Stimulated activated CD8-positive, alpha-beta memory T cell treated with anti-CD3 and anti-CD28 coated beads, Interleukin-4, amount 100 ng/mL, for 4 hours (primary cell): ENCODE results near the gene HES4.
"Not testable (repeated sequence)": the region's sequence is repeated elsewhere in the genome, so short reads cannot be mapped to it uniquely, and the experiment has no call there.

Experiments
- DNase-seq, 2 donors: peaks; one replicate each; pipeline ENCODE4 v3.0.0-alpha.2; 2020; ENCODE audit warnings: low read depth in 2 of 2, low spot score in 1 of 2

HES4 gene

GRCh38 chr1:980602-981395, 19.1 kb downstream of the HES4 start:
- DNase-seq: no peak

GRCh38 chr1:980137-980571, 19.7 kb downstream of the HES4 start:
- no peak for DNase-seq

GRCh38 chr1:979744-980072, 20.2 kb downstream of the HES4 start:
- no peak for DNase-seq

DNA sequence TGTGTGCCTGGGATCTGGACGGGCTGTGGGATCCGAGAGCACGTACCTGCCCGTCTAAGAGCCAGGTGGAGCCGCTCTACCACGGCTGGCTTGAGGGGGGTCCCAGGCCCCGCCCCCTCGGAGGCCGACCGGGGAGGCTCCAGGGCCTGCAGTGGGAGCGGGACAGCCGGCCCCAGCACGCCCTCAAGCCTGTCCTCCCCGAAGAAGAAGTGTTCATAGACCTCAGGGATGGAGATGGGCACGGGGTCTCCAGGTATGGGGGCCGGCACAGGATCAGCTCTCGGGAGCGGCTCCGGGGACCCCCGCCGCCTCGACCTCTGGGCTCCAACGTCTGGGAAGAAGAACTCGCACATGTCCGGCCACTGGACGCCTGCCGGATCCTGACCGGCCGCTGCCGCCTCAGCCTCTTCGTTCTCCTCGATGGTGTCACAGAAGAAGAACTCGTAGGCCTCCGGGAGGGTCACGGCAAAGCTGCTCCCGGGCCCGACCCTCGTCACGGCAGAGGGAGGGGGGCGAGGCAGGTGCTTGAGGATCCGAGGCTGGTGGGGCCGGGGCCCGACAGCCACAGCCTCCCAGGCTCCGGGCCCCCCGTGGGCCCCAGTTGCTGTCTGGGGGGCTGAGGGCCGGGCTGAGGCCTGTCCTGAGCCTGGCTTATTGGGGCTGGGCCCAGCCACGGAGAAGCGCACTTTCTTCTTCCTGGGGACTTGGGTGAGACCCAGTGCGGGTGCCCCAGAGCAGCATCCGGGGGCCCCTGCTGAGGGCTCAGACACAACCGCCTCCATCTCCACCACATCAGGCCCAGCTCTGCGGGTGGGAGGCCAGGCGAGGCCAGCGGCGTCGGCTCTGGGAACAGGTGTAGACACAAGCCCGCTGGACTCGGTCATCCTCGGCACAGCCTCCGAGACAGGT, 20.8 kb downstream of the HES4 start:
- DNase-seq: no peak

DNA sequence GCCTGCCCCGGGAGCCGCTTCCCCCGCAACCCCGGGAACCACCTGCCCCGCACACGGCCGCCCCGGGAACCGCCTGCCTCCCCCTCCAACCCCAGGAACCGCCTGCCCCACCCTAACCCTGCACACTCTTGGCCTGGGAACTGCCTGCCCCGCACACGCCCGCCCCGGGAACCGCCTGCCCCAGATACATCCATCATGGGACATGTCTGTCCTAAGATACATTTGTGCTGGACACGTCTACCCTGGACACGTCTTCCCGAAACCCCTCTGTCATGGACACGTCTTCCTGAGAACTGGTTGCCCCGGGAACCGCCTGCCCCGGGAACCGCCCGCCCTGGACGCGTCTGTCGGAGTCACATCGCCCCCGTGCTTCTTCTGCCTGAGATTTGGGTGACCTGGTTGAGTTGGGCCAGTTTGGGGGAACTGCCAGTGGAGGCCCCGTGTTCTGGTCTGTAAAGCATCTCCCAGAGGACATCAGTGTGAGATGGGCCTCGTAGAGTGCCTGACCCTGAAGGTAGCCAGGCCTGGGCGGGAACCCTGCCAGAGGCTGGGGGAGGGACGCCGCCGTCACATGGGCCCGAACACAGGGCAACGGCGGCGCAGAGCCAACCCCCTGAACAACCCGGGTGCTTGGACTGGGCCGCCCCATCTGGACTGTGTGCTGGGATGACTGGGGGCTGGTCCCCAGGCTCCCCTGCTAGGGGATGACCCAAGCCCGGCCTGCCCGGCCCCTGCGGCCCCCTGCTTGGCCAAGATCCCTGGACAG, 21.6 kb downstream of the HES4 start:
- DNase-seq: no peak

DNA sequence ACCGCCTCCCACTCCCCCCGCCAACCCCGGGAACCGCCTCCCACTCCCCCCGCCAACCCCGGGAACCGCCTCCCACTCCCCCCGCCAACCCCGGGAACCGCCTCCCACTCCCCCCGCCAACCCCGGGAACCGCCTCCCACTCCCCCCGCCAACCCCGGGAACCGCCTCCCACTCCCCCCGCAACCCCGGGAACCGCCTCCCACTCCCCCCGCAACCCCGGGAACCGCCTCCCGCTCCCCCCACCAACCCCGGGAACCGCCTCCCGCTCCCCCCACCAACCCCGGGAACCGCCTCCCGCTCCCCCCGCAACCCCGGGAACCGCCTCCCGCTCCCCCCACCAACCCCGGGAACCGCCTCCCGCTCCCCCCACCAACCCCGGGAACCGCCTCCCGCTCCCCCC, 23.1 kb downstream of the HES4 start:
- DNase-seq: not testable (repeated sequence)

- peak in 1 of 2 donors; percentile 43 for DNase-seq
Observed at GRCh38 chr1:975896-976683, 23.8 kb downstream of the HES4 start.

GRCh38 chr1:975365-975764, 24.5 kb downstream of the HES4 start:
- no peak for DNase-seq

DNA sequence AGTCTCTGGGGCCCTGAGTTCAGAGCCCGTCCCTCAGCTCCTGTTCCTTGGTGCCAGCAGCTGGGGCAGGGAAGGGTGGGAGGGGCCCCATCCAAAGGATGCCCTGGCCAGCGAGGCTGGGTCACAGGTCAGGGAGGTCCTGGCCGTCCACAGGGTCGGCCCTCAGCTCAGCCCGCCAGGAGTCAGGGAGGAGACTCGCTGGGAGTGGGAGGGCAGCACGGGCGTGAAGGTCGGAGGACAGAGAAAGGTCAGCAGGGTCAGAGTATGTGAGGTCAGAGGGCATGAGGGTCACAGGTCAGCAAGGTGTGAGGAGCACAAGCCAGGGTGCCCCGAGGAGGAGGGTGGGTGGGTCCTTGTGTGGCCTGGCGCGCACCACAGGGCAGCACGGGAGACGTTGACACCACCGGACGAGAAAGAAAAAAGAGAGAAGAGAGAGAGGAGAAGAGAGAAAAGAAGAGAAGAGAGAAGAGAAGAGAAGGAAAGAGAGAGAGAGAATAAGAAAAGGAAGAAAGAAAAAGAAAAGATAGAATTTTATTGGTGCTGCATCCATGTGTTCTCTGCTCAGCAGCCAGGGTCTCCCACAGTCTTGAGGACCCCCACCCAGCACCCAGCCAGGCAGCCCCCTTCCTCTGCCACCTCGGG, 25.1 kb downstream of the HES4 start:
- DNase-seq: no peak

DNA sequence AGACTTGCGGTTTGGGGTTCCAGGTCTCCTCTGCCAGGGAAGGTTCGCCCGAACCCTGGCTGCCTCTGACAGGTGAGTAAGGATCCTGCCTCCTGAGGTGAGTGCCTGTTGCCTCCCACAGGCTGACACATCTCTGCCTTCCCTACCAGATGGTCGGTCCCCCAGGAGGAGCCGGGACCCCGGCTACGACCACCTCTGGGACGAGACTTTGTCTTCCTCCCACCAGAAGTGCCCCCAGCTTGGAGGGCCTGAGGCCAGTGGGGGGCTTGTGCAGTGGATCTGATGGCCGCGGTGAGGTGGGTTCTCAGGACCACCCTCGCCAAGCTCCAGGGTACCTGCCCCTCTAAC, 25.6 kb downstream of the HES4 start:
- DNase-seq: no peak

DNA sequence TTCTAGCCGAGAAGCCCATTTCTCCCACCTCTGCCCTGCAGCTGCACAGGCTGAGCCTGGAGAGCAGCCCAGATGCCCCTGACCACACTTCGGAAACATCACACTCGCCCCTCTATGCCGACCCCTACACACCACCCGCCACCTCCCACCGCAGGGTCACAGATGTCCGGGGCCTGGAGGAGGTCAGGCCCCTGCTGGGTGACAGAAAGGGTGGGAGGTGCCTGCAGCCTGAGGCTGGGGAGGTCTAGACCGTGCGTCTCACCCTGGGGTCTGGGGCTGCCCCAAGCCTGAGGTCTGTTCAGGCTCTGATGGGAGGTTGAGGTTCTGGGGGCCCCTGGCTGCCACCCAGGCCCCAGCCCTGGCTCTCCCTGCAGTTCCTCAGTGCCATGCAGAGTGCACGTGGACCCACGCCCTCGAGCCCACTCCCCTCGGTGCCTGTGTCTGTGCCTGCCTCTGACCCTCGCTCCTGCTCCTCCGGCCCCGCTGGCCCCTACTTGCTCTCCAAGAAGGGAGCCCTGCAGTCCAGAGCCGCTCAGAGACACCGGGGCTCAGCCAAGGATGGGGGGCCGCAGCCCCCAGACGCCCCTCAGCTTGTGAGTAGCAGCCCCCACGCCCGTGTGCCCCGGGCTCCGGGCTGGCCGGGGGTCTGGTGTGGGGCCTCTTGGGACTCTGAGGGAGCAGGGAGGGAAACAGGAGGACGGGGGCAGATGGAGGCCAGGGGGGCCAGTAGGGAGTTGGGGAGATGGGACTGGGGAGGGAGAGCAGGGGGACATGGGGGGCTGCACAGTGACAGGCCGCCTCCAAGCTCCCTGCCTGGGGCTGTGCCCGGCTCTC, 26.2 kb downstream of the HES4 start:
- no peak for DNase-seq

DNA sequence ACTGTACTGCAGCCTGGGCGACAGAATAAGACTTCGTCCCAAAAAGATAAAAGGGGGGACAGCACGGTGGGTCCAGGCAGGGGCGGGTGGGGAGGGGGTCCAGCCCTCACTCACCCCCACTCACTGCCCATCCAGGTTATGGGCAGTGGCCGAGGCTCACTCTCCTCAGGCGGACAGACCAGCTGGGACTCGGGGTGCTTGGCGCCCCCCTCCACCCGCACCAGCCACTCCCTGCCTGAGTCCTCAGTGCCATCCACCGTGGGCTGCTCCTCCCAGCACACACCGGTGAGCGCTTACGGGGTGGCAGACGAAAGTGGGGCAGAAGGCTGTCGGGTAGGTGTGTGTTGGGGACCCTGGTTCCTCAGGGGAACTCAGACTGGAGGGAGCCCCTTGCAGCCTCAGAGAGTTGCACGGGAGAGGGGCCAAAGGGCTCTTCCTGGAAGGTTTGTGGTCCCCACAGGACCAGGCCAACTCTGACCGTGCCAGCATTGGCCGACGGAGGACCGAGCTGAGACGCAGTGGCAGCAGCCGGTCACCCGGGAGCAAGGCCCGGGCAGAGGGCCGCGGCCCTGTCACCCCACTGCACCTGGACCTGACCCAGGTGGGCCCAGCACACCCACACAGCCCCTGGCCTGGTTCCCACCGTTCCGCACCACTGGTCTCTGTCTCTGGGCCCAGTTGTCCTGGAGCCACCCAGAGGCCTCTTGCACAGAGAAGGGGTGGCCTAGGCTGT, 27.0 kb downstream of the HES4 start:
- DNase-seq: no peak

DNA sequence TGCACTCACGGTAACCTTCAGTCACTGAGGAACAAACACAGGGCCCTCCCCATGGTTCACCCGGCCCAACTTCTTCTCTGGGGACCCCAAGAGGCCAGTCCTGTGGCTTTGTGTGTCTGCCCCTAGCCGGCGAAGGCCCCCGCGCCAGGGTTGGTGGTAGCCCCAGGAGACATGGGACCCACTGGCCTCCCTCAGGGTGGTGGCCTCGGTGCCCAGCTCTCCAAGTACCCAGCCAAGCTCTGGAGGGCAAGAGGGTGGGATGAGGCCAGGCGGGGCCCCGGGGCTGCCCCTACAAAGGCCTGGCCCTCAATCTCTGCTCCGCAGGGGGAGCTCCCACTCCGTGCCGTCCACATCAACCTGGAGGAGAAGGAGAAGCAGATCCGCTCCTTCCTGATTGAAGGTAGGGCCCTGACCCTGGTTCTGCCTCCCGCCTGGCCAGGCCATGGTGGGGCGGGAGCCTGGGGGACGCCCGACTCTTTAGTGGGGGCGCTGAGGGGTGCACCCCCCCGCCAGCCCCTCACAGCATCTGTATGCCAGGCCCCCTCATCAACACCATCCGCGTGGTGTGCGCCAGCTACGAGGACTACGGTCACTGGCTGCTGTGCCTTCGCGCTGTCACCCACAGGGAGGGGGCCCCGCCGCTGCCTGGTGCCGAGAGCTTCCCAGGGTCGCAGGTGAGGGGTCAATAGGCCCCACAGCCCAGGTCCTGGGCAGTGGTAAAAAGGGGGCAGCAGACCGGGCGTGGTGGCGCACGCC, 28.0 kb downstream of the HES4 start:
- no peak for DNase-seq

DNA sequence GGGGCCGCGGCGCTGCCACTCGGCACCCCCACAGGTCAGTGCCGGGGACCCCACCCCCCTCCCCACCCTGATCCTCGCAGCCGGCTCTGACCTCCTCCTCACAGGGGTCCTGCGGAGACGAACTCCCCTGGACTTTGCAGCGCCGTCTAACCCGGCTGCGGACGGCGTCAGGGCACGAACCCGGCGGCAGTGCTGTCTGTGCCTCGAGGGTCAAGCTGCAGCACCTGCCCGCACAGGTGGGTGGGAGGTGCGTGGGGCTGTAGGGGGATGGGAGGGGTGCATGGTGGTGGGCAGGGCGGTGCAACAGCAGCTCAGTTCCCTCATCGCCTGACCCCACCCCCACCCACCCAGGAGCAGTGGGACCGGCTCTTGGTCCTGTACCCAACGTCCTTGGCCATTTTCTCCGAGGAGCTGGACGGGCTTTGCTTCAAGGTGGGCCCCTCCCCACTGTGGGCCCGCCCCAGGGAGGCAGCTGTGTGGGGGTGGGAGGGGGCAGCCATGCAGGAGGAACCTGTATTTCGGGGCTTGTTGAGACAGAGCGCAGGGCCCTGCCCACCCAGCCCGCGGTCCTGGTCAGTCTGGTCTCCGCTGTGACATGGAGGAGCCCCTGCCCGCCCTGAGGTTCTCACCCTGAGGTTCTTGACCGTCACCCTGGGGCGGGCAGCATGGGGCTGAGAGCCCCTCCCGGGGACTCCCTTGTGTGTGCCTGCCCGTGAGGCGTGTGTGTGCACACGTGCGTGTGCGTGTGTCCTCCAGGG, 28.7 kb downstream of the HES4 start:
- no peak for DNase-seq

- no peak for DNase-seq
Observed at GRCh38 chr1:970242-970972, 29.5 kb downstream of the HES4 start.

DNA sequence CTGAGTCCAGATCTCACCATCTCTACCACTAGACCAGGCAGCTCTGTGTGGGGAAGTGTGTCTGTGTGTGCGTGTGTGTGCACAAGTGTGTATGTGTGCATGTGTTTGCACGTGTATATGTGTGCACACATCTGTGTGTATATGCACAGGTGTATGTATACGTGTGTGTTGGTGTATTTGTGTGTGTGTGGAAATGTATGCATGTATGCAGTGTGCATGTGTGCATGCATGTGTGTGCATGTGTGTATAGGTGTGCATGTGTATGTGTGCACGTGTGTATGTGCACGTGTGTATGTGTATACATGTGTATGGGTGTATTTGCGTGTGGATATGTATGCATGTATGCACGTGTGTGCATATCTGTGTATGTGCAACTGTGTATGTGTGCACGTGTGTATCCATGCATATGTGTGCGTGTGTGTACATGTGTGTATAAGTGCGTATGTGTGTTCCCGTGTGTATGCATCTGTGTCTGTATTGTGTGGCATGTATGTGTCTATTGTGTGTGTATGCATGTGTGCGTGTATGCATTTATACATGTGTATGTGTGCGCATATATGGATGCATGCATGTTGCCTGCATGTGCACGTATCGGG, 30.5 kb downstream of the HES4 start:
- DNase-seq: no peak
